NCI-H146 (cell line): Measurements from ENCODE around the gene SMIM28.

Experiments used
- DNase-seq: peaks from one replicate; lab custom pipeline; 2025; lab: John Stamatoyannopoulos, UW

The SMIM28 gene

GRCh38 chr6:138430361-138431145 is 52.8 kb downstream of the SMIM28 start:
- DNase-seq: no peak

- no peak for DNase-seq
Measured at GRCh38 chr6:138431256-138432062, 53.8 kb downstream of the SMIM28 start.

GRCh38 chr6:138432063-138432356 is 54.3 kb downstream of the SMIM28 start:
- DNase-seq: no peak
